GM19351 (cell line): ENCODE measurements around the gene SLC7A8.

Experiments
- ATAC-seq: cut with Tn5 transposase; IDR thresholded peaks from one replicate; pipeline ENCODE4 v1.9.1; 2021; ENCODE audit warnings: mild to moderate bottlenecking, moderate library complexity; ENCODE audit not compliant: unreplicated experiment

SLC7A8 gene

GRCh38 chr14:23183158-23183470 lies 346 bp downstream of the SLC7A8 start:
- no peak for ATAC-seq

- no peak for ATAC-seq
Measured at GRCh38 chr14:23182372-23183157, 895 bp downstream of the SLC7A8 start.

- ATAC-seq: no peak
Measured at GRCh38 chr14:23181946-23182345, 1.5 kb downstream of the SLC7A8 start.

- no peak for ATAC-seq
Measured at GRCh38 chr14:23181453-23181852, 2.0 kb downstream of the SLC7A8 start.

- no peak for ATAC-seq
Measured at GRCh38 chr14:23177181-23177580, 6.3 kb downstream of the SLC7A8 start.

GRCh38 chr14:23175823-23176222 lies 7.6 kb downstream of the SLC7A8 start:
- ATAC-seq: no peak

- no peak for ATAC-seq
Measured at GRCh38 chr14:23174296-23175184, 8.9 kb downstream of the SLC7A8 start.

GRCh38 chr14:23173796-23174195 lies 9.7 kb downstream of the SLC7A8 start:
- no peak for ATAC-seq

GRCh38 chr14:23173031-23173430 lies 10.4 kb downstream of the SLC7A8 start:
- ATAC-seq: no peak

GRCh38 chr14:23172574-23172973 lies 10.9 kb downstream of the SLC7A8 start:
- ATAC-seq: no peak

- ATAC-seq: no peak
Measured at GRCh38 chr14:23172096-23172495, 11.4 kb downstream of the SLC7A8 start.

- no peak for ATAC-seq
Measured at GRCh38 chr14:23171222-23171975, 12.1 kb downstream of the SLC7A8 start.

GRCh38 chr14:23169622-23170021 lies 13.8 kb downstream of the SLC7A8 start:
- ATAC-seq: no peak

GRCh38 chr14:23168246-23168645 lies 15.2 kb downstream of the SLC7A8 start:
- ATAC-seq: no peak

GRCh38 chr14:23167116-23167847 lies 16.2 kb downstream of the SLC7A8 start:
- ATAC-seq: no peak

- ATAC-seq: no peak
Measured at GRCh38 chr14:23164949-23165348, 18.5 kb downstream of the SLC7A8 start.

- no peak for ATAC-seq
Measured at GRCh38 chr14:23164250-23164649, 19.2 kb downstream of the SLC7A8 start.

- no peak for ATAC-seq
Measured at GRCh38 chr14:23163830-23164229, 19.6 kb downstream of the SLC7A8 start.

GRCh38 chr14:23162800-23163199 lies 20.7 kb downstream of the SLC7A8 start:
- no peak for ATAC-seq

GRCh38 chr14:23162005-23162404 lies 21.5 kb downstream of the SLC7A8 start:
- ATAC-seq: no peak
